ENCODE measurements around the gene ARHGEF16. TPM values are rescaled to one million over a fixed set of nuclear protein-coding genes. Genes with fewer than 3 reads are reported as not detected.

ARHGEF16 gene
- total RNA-seq, 1 donor from 2014 or later, result 1.7 TPM

GRCh38 chr1:3429320-3429719 lies 25.1 kb upstream of the ARHGEF16 start:
- no peak for DNase-seq (ENCODE audit: low spot score)
- no peak overlapping the region for H3K4me3 Mint-ChIP-seq (ENCODE audit: unreplicated experiment)
- H3K9me3 Mint-ChIP-seq (ENCODE audit: unreplicated experiment), result no peaks in the 10 kb centered on the region
- no peak for TF ChIP-seq CTCF (IDR thresholded peaks at IDR 0.05; ENCODE audit: unreplicated experiment)
- no peaks in the 10 kb centered on the region for H3K36me3 Mint-ChIP-seq (ENCODE audit: low read depth, unreplicated experiment)
- H3K4me1 Mint-ChIP-seq (ENCODE audit: unreplicated experiment), result peaks cover under 1% of the 10 kb centered on the region
- no peak overlapping the region for H3K27ac Mint-ChIP-seq (ENCODE audit: unreplicated experiment)
- peaks cover 6% of the 10 kb centered on the region for H3K27me3 Mint-ChIP-seq (ENCODE audit: unreplicated experiment)

DNA sequence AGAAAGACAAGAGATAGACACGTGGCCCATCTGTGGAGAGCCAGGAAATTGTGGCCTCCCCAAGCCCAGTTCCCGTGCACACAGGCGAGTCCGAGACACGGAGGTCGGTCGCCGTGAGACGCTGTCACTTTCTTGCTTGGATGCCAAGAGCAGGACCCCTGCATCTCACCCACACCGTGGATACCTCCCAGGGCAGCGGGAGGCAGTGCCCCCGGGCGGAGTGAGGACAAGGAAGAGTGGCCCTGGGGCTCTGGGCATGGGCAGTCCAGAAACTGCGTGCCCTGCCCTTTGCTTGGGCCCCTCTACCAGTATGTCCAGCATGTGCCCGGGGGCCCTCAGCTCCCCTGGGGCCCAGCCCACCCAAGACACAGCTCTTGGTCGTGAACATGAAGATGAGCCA lies 24.7 kb upstream of the ARHGEF16 start:
- Mint-ChIP-seq H3K9me3 (ENCODE audit: unreplicated experiment) (no peaks in the 10 kb centered on the region), H3K4me1 (ENCODE audit: unreplicated experiment) (no peaks in the 10 kb centered on the region), H3K36me3 (ENCODE audit: low read depth, unreplicated experiment) (no peaks in the 10 kb centered on the region), H3K4me3 (ENCODE audit: unreplicated experiment) (no peak overlapping the region), H3K27ac (ENCODE audit: unreplicated experiment) (no peak overlapping the region), H3K27me3 (ENCODE audit: unreplicated experiment) (peaks cover 7% of the 10 kb centered on the region)
- TF ChIP-seq CTCF (IDR thresholded peaks at IDR 0.05; ENCODE audit: unreplicated experiment), result no peak
- DNase-seq (ENCODE audit: low spot score), result no peak

DNA sequence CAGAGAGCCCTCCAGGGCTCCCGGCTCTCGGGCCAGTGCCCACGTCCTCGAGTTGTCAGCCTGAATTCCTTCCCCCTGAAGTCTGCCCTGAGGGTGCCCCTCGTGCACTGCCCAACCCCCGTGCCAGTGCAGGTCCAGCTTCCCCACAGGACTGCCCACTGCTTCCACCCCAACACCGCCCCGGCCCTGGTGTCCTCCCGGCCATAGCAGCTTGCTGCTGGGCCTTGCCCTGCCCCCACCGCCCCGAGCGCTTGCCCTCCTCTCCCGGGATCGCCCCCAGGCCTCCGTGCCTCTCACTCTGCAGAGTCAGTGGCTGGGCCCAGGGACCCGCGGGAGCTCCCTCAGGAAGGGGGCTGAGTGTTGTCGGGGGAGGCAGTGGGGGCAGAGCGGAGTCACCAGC lies 24.1 kb upstream of the ARHGEF16 start:
- Mint-ChIP-seq H3K27me3 (ENCODE audit: unreplicated experiment) (peaks cover 9% of the 10 kb centered on the region), H3K4me1 (ENCODE audit: unreplicated experiment) (no peaks in the 10 kb centered on the region), H3K9me3 (ENCODE audit: unreplicated experiment) (no peaks in the 10 kb centered on the region), H3K4me3 (ENCODE audit: unreplicated experiment) (no peak overlapping the region), H3K27ac (ENCODE audit: unreplicated experiment) (no peak overlapping the region), H3K36me3 (ENCODE audit: low read depth, unreplicated experiment) (no peaks in the 10 kb centered on the region)
- DNase-seq (ENCODE audit: low spot score), result no peak
- TF ChIP-seq CTCF (IDR thresholded peaks at IDR 0.05; ENCODE audit: unreplicated experiment), result no peak

DNA sequence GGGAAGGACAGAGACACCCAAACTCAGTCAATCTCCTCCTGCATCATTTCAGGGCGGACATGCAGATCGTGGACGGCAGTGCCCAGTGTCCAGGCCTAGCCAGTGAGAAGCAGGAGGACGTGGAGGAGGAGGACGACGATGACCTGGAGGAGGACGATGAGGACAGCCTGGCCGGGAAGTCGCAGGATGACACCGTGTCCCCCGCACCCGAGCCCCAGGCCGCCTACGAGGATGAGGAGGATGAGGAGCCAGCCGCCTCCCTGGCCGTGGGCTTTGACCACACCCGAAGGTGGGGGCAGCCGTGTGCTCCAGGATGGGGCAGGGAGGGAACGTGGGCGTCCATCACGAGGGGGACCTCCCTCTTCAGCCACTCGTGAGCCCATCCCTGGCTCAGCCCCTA lies 23.6 kb upstream of the ARHGEF16 start:
- no peaks in the 10 kb centered on the region for H3K36me3 Mint-ChIP-seq (ENCODE audit: low read depth, unreplicated experiment)
- H3K27ac Mint-ChIP-seq (ENCODE audit: unreplicated experiment), result no peak overlapping the region
- H3K27me3 Mint-ChIP-seq (ENCODE audit: unreplicated experiment), result peaks cover 9% of the 10 kb centered on the region
- no peak for DNase-seq (ENCODE audit: low spot score)
- H3K4me1 Mint-ChIP-seq (ENCODE audit: unreplicated experiment), result no peaks in the 10 kb centered on the region
- TF ChIP-seq CTCF (IDR thresholded peaks at IDR 0.05; ENCODE audit: unreplicated experiment), result no peak
- no peaks in the 10 kb centered on the region for H3K9me3 Mint-ChIP-seq (ENCODE audit: unreplicated experiment)
- no peak overlapping the region for H3K4me3 Mint-ChIP-seq (ENCODE audit: unreplicated experiment)

DNA sequence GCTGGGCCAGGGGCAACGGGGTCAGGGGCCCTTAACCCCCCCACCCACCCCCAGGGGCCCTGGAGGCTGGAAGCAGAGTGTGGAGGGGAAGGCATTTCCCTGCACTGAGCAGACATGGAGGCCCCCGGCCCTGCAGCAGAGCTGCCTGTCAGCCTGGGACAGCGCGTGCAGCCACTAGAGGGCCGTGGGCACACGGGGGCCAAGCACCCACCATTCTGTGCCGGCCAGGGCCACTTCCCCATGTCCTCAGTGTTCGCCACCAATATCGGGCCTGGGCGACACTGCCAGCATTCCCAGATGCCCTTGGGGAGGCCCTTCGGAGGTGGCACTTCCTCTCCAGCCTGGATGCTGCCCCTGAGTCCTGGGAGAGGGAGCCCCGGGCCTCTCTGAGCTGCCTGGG lies 23.2 kb upstream of the ARHGEF16 start:
- no peaks in the 10 kb centered on the region for H3K4me1 Mint-ChIP-seq (ENCODE audit: unreplicated experiment)
- no peaks in the 10 kb centered on the region for H3K36me3 Mint-ChIP-seq (ENCODE audit: low read depth, unreplicated experiment)
- peaks cover 14% of the 10 kb centered on the region for H3K27me3 Mint-ChIP-seq (ENCODE audit: unreplicated experiment)
- TF ChIP-seq CTCF (IDR thresholded peaks at IDR 0.05; ENCODE audit: unreplicated experiment), result peak; percentile 59
- DNase-seq (ENCODE audit: low spot score), result peak; percentile 50
- no peak overlapping the region for H3K27ac Mint-ChIP-seq (ENCODE audit: unreplicated experiment)
- H3K9me3 Mint-ChIP-seq (ENCODE audit: unreplicated experiment), result no peaks in the 10 kb centered on the region
- H3K4me3 Mint-ChIP-seq (ENCODE audit: unreplicated experiment), result no peak overlapping the region

All from endothelial cell (in vitro differentiated cells).